ENCODE measurements around the gene CRYZ. TPM values are rescaled to one million over a fixed set of nuclear protein-coding genes. Genes with fewer than 3 reads are reported as not detected.

The CRYZ gene
- total RNA-seq, 1 donor from 2014 or later, result 34.8 TPM

DNA sequence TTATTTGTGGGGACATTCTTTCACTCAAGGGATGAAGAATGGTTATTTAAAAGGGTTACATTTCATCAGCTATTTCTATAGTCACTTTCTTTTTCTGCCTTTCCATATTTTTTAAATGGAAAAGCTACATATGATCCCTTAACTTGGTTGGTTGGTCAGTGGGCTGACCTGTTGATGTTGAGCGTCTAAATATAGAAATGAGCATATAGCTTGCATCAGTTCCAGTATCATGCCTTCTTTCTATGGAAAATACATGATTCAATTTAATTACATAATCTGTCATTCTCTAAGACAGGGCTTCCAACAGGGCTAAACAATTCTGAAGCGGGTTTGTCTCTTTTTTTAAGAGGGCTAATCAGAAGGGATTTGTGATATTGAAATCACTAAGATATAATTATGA lies 40.7 kb upstream of the CRYZ start:
- Histone ChIP-seq H3K4me1 (no peaks in the 10 kb centered on the region), H3K36me3 (no peaks in the 10 kb centered on the region), H3K4me3 (no peak overlapping the region), H3K27ac (no peak overlapping the region), H3K9me3 (no peaks in the 10 kb centered on the region), H3K27me3 (ENCODE audit: low read depth) (no peaks in the 10 kb centered on the region)
- intact Hi-C loops (cut with DNase I), result loop anchor here (5.0 kb wide), 1 partner anchor 434 kb away; no protein-coding TSS in a partner anchor
- DNase-seq (no peak), ATAC-seq (no peak)
- TF ChIP-seq, protein P1, sequence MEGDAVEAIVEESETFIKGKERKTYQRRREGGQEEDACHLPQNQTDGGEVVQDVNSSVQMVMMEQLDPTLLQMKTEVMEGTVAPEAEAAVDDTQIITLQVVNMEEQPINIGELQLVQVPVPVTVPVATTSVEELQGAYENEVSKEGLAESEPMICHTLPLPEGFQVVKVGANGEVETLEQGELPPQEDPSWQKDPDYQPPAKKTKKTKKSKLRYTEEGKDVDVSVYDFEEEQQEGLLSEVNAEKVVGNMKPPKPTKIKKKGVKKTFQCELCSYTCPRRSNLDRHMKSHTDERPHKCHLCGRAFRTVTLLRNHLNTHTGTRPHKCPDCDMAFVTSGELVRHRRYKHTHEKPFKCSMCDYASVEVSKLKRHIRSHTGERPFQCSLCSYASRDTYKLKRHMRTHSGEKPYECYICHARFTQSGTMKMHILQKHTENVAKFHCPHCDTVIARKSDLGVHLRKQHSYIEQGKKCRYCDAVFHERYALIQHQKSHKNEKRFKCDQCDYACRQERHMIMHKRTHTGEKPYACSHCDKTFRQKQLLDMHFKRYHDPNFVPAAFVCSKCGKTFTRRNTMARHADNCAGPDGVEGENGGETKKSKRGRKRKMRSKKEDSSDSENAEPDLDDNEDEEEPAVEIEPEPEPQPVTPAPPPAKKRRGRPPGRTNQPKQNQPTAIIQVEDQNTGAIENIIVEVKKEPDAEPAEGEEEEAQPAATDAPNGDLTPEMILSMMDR (IDR thresholded peaks at IDR 0.05), result no peak

DNA sequence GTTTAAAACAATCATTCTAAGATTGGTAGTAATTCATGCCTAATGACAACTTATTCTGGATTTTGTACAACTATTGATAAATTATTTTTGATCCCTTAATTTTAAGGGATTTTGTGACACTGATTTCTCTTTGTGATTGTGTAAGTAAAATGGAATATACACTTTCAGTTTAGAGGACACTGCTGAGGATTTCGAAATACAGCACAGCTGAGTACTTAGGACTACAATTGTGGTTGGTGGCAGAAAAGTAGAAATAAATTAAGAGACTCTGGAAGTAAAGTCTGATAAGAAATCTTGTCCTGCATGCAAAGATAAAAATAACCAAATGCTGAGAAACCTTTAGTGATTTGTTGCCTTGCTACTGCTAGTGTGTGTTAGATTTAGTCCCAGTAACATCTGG lies 40.1 kb upstream of the CRYZ start:
- ATAC-seq (no peak), DNase-seq (no peak)
- Histone ChIP-seq H3K9me3 (no peaks in the 10 kb centered on the region), H3K4me1 (no peaks in the 10 kb centered on the region), H3K4me3 (no peak overlapping the region), H3K36me3 (no peaks in the 10 kb centered on the region), H3K27me3 (ENCODE audit: low read depth) (no peaks in the 10 kb centered on the region), H3K27ac (no peak overlapping the region)
- intact Hi-C loops (cut with DNase I), result loop anchor here (5.0 kb wide), 1 partner anchor 434 kb away; no protein-coding TSS in a partner anchor
- TF ChIP-seq, protein P1 (IDR thresholded peaks at IDR 0.05), result no peak

- TF ChIP-seq, protein P1 (IDR thresholded peaks at IDR 0.05), result peak; percentile 71
- no peaks in the 10 kb centered on the region for H3K36me3 ChIP-seq
- no peak overlapping the region for H3K4me3 ChIP-seq
- no peak for DNase-seq
- intact Hi-C loops (cut with DNase I), result loop anchor here (5.0 kb wide), 1 partner anchor 435 kb away; no protein-coding TSS in a partner anchor
- ATAC-seq, result no peak
- H3K4me1 ChIP-seq, result no peaks in the 10 kb centered on the region
- H3K27me3 ChIP-seq (ENCODE audit: low read depth), result no peaks in the 10 kb centered on the region
- no peaks in the 10 kb centered on the region for H3K9me3 ChIP-seq
- no peak overlapping the region for H3K27ac ChIP-seq
Observed at GRCh38 chr1:74771913-74772515, 39.2 kb upstream of the CRYZ start.

- H3K4me1 ChIP-seq, result no peaks in the 10 kb centered on the region
- intact Hi-C loops (cut with DNase I), result no loop called here
- ATAC-seq (no peak), DNase-seq (no peak)
- TF ChIP-seq, protein P1 (IDR thresholded peaks at IDR 0.05), result no peak
- no peaks in the 10 kb centered on the region for H3K27me3 ChIP-seq (ENCODE audit: low read depth)
- no peak overlapping the region for H3K27ac ChIP-seq
- no peak overlapping the region for H3K4me3 ChIP-seq
- peaks cover 29% of the 10 kb centered on the region for H3K36me3 ChIP-seq
- no peaks in the 10 kb centered on the region for H3K9me3 ChIP-seq
Observed at GRCh38 chr1:74767490-74767889, 34.6 kb upstream of the CRYZ start.

DNA sequence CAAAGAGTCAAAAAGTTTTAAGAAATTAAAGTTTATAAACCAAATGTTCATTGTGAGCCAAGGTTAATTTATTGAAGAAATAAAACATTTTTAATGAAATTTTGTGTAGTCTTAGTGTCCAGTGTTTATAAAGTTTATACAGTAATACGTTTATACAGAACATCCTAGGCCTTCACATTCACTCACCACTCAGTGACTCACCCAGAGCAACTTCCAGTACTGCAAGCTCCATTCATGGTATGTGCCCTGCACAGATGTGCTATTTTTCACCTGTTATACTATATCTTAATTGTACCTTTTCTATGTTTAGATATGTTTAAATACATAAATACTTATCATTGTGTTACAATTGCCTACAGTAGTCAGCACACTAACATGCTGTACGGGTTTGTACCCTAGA lies 33.7 kb upstream of the CRYZ start:
- DNase-seq, result no peak
- intact Hi-C loops (cut with DNase I), result no loop called here
- TF ChIP-seq, protein P1 (IDR thresholded peaks at IDR 0.05), result no peak
- Histone ChIP-seq H3K27ac (no peak overlapping the region), H3K9me3 (no peaks in the 10 kb centered on the region), H3K27me3 (ENCODE audit: low read depth) (no peaks in the 10 kb centered on the region), H3K4me3 (no peak overlapping the region), H3K4me1 (no peaks in the 10 kb centered on the region), H3K36me3 (peaks cover 35% of the 10 kb centered on the region)
- no peak for ATAC-seq
